Measurements from ENCODE around the gene SYNE2. TPM values are rescaled to one million over a fixed set of nuclear protein-coding genes. Genes with fewer than 3 reads are reported as not detected.

Gene SYNE2
- polyA plus RNA-seq, 1 donor from 2014 or later, result 82.3 TPM

GRCh38 chr14:64238049-64238448 is 385.2 kb downstream of the SYNE2 start:
- no peak for TF ChIP-seq EZH2 (IDR thresholded peaks at IDR 0.05; ENCODE audit: borderline replicate concordance, insufficient read depth, low read length, poor library complexity, severe bottlenecking)
- no peak for TF ChIP-seq TAF1 (IDR thresholded peaks at IDR 0.05; ENCODE audit: low read depth)
- TF ChIP-seq EP300 (conservative IDR thresholded peaks at IDR 0.05; ENCODE audit: poor library complexity, severe bottlenecking), result no peak
- no peak for TF ChIP-seq MXI1 (conservative IDR thresholded peaks at IDR 0.05; ENCODE audit: poor library complexity, severe bottlenecking)
- no peak for TF ChIP-seq REST (IDR thresholded peaks at IDR 0.05; ENCODE audit: borderline replicate concordance)
- TF ChIP-seq RAD21 (conservative IDR thresholded peaks at IDR 0.05), result no peak
- Histone ChIP-seq H3K36me3 (ENCODE audit: insufficient read depth, low read length) (no peaks in the 10 kb centered on the region), H3K79me2 (replicated peaks; ENCODE audit: insufficient read depth, low read length) (no peaks in the 10 kb centered on the region)

DNA sequence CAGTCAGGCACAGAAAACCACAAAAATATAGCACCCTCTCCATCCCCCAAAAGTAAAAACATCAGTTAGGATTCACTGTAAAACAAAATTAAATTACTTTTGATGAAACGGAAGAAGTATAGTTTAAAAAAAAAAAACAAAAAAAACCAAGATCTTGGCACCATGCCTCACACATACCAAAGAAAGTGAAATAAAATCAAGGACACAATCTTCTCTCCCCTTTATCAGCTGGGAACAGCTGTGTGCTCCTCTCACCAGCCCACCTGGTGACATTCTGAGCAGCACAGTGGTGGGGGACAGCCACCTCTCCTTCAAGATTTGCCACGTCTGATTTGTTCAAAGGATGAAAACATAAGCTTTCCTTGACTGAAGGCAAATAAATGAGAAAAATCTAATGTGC is 385.8 kb downstream of the SYNE2 start:
- Histone ChIP-seq H3F3A (ENCODE audit: insufficient read depth, low read length, poor library complexity, severe bottlenecking) (no peaks in the 10 kb centered on the region), H3K36me3 (ENCODE audit: insufficient read depth, low read length) (no peaks in the 10 kb centered on the region), H3K4me2 (ENCODE audit: low read length) (no peak overlapping the region), H2AFZ (ENCODE audit: low read depth, low read length) (no peak overlapping the region), H3K9me3 (ENCODE audit: low read length) (no peaks in the 10 kb centered on the region), H3K4me3 (ENCODE audit: low read length) (no peak overlapping the region), H3K79me2 (replicated peaks; ENCODE audit: insufficient read depth, low read length) (no peaks in the 10 kb centered on the region), H3K27ac (ENCODE audit: low read length) (no peak overlapping the region), H3K9me2 (ENCODE audit: insufficient read depth, low read length) (no peaks in the 10 kb centered on the region), H3K27me3 (ENCODE audit: insufficient read depth, low read depth, low read length) (no peaks in the 10 kb centered on the region), H4K20me1 (ENCODE audit: insufficient read depth) (no peaks in the 10 kb centered on the region), H3K9ac (ENCODE audit: low read length) (no peak overlapping the region)
- no peak for TF ChIP-seq REST (IDR thresholded peaks at IDR 0.05; ENCODE audit: borderline replicate concordance)
- no peak for TF ChIP-seq SMC3 (conservative IDR thresholded peaks at IDR 0.05; ENCODE audit: poor library complexity)
- TF ChIP-seq CTCF (IDR thresholded peaks at IDR 0.05; ENCODE audit: poor library complexity, severe bottlenecking), result no peak
- no peak for TF ChIP-seq EP300 (conservative IDR thresholded peaks at IDR 0.05; ENCODE audit: poor library complexity, severe bottlenecking)
- TF ChIP-seq MXI1 (conservative IDR thresholded peaks at IDR 0.05; ENCODE audit: poor library complexity, severe bottlenecking), result no peak
- no peak for TF ChIP-seq RAD21 (conservative IDR thresholded peaks at IDR 0.05)
- no peak for TF ChIP-seq EZH2 (IDR thresholded peaks at IDR 0.05; ENCODE audit: borderline replicate concordance, insufficient read depth, low read length, poor library complexity, severe bottlenecking)
- TF ChIP-seq TAF1 (IDR thresholded peaks at IDR 0.05; ENCODE audit: low read depth), result no peak
- no peak for TF ChIP-seq POLR2AphosphoS5 (IDR thresholded peaks at IDR 0.05)

More at GRCh38 chr14:64238049-64238448, 385.2 kb downstream of the SYNE2 start:
- no peak overlapping the region for H3K4me2 ChIP-seq (ENCODE audit: low read length)
- H3K4me3 ChIP-seq (ENCODE audit: low read length), result no peak overlapping the region
- H4K20me1 ChIP-seq (ENCODE audit: insufficient read depth), result no peaks in the 10 kb centered on the region
- H2AFZ ChIP-seq (ENCODE audit: low read depth, low read length), result no peak overlapping the region
- H3K9ac ChIP-seq (ENCODE audit: low read length), result no peak overlapping the region
- no peaks in the 10 kb centered on the region for H3K27me3 ChIP-seq (ENCODE audit: insufficient read depth, low read depth, low read length)
- no peaks in the 10 kb centered on the region for H3K9me3 ChIP-seq (ENCODE audit: low read length)
- no peak overlapping the region for H3K27ac ChIP-seq (ENCODE audit: low read length)
- H3F3A ChIP-seq (ENCODE audit: insufficient read depth, low read length, poor library complexity, severe bottlenecking), result no peaks in the 10 kb centered on the region
- no peaks in the 10 kb centered on the region for H3K9me2 ChIP-seq (ENCODE audit: insufficient read depth, low read length)

All from neural cell (in vitro differentiated cells).